ENCODE measurements around the gene ALDH6A1. TPM values are rescaled to one million over a fixed set of nuclear protein-coding genes. Genes with fewer than 3 reads are reported as not detected.

Gene ALDH6A1
- polyA plus RNA-seq, 3 donors: 2.5 to 15.1 (median 8.8) TPM

DNA sequence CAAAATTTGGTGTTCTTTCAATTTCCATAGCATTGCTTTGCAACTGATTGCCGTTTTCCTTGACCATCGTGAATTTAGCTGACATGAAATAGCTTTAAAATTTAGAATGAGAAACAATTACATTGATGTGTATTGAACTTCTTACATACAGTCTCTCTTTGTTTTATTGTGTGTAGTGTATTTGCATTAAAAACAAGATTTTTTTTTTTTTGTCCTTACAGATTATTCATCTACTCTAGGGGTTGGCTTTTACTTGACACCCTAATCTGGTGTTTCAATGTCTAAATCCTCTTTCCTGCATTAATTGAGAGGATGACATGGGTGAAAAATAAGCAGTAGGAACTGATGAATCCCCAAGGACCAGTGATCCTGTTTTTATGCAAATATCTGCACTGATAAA is 21.1 kb upstream of the ALDH6A1 start:
- TF ChIP-seq, protein P1, sequence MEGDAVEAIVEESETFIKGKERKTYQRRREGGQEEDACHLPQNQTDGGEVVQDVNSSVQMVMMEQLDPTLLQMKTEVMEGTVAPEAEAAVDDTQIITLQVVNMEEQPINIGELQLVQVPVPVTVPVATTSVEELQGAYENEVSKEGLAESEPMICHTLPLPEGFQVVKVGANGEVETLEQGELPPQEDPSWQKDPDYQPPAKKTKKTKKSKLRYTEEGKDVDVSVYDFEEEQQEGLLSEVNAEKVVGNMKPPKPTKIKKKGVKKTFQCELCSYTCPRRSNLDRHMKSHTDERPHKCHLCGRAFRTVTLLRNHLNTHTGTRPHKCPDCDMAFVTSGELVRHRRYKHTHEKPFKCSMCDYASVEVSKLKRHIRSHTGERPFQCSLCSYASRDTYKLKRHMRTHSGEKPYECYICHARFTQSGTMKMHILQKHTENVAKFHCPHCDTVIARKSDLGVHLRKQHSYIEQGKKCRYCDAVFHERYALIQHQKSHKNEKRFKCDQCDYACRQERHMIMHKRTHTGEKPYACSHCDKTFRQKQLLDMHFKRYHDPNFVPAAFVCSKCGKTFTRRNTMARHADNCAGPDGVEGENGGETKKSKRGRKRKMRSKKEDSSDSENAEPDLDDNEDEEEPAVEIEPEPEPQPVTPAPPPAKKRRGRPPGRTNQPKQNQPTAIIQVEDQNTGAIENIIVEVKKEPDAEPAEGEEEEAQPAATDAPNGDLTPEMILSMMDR (IDR thresholded peaks at IDR 0.05): no peak
- no peak overlapping the region for H2AFZ ChIP-seq (ENCODE audit: insufficient read depth, low read depth, low read length, poor library complexity, severe bottlenecking)
- H3K9me3 Mint-ChIP-seq: no peaks in the 10 kb centered on the region
- H3K4me1 ChIP-seq (ENCODE audit: control insufficient read depth in 1 of 2, insufficient read depth in 2 of 2, low read length in 2 of 2): no peaks in the 10 kb centered on the region
- H3K4me3 ChIP-seq (replicated peaks in 1 of 3; ENCODE audit: low read depth in 2 of 3, low read length in 3 of 3): no peak overlapping the region
- no peak overlapping the region for H3K27ac Mint-ChIP-seq
- H3K9me3 ChIP-seq (replicated peaks in 1 of 2; ENCODE audit: control insufficient read depth in 1 of 2, insufficient read depth in 1 of 2, low read length in 2 of 2): no peaks in the 10 kb centered on the region
- DNase-seq: no peak
- H3K9ac ChIP-seq (ENCODE audit: insufficient read depth, low read length, poor library complexity, severe bottlenecking): no peak overlapping the region
- WGBS (ENCODE audit: insufficient coverage): no CpG with 5 or more reads among the region's 2 CpGs
- H3K36me3 Mint-ChIP-seq: peaks cover 48 to 70% of the 10 kb centered on the region in 2 donors
- no peak overlapping the region for H3K4me3 Mint-ChIP-seq
- H3K36me3 ChIP-seq (replicated peaks in 1 of 2; ENCODE audit: control insufficient read depth in 1 of 2, insufficient read depth in 2 of 2, low read length in 2 of 2): peaks cover 33 to 81% of the 10 kb centered on the region in 2 donors
- no peaks in the 10 kb centered on the region for H3K27me3 ChIP-seq (ENCODE audit: control insufficient read depth in 2 of 2, insufficient read depth in 2 of 2, low read length in 2 of 2)
- intact Hi-C loops (cut with micrococcal nuclease): no loop called here
- H3K79me2 ChIP-seq (ENCODE audit: insufficient read depth, low read length): no peaks in the 10 kb centered on the region
- no peak overlapping the region for H3K27ac ChIP-seq (ENCODE audit: low read depth in 1 of 2, low read length in 2 of 2)
- no peaks in the 10 kb centered on the region for H4K20me1 ChIP-seq (ENCODE audit: insufficient read depth, low read length)
- no peak overlapping the region for H3K4me2 ChIP-seq (replicated peaks; ENCODE audit: extremely low read depth, low read length, poor library complexity, severe bottlenecking)
- no peaks in the 10 kb centered on the region for H3K4me1 Mint-ChIP-seq
- no peaks in the 10 kb centered on the region for H3K27me3 Mint-ChIP-seq (ENCODE audit: low read depth in 3 of 3)

DNA sequence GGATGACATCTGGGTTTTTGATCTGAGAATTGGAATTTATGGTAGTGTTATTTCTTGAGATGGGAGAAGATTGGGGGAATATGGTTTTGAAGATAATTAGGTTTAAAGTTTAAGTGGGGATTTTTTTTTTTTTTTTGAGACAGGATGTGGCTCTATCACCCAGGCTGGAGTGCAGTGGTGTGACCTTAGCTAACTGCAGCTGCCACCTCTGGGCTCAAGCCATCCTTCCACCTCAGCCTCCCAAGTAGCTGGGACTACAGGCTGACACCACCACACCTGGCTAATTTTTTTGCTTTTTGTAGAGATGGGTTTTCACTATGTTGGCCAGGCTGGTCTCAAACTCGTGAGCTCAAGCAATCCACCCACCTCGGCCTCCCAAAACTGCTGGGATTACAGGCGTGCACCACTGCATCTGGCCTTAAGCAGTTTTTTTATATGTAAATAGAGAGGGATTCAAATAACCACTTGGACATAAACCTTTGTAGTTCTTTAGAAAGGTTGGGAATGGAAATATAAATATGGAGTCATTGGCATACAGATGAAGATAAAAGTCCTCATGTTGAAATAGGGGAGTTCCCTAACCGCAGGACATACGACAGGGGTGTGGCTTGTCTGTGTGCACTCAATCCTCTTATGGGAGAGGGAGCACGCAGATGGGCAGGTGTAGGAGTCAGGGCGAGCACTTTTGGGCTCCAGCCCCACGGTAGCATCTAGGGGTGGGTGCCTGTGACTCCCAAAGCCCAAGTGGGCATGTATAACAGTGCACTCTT is 5.2 kb upstream of the ALDH6A1 start:
- no peak overlapping the region for H3K4me3 Mint-ChIP-seq
- Histone ChIP-seq H3K36me3 (replicated peaks in 1 of 2; ENCODE audit: control insufficient read depth in 1 of 2, insufficient read depth in 2 of 2, low read length in 2 of 2) (peaks cover 5 to 28% of the 10 kb centered on the region in 2 donors), H2AFZ (ENCODE audit: insufficient read depth, low read depth, low read length, poor library complexity, severe bottlenecking) (no peak overlapping the region), H3K79me2 (ENCODE audit: insufficient read depth, low read length) (peaks cover 47% of the 10 kb centered on the region), H3K27ac (ENCODE audit: low read depth in 1 of 2, low read length in 2 of 2) (no peak overlapping the region), H3K9me3 (replicated peaks in 1 of 2; ENCODE audit: control insufficient read depth in 1 of 2, insufficient read depth in 1 of 2, low read length in 2 of 2) (no peaks in the 10 kb centered on the region), H3K4me3 (replicated peaks in 1 of 3; ENCODE audit: low read depth in 2 of 3, low read length in 3 of 3) (no peak overlapping the region), H3K4me1 (ENCODE audit: control insufficient read depth in 1 of 2, insufficient read depth in 2 of 2, low read length in 2 of 2) (peaks cover 16 to 22% of the 10 kb centered on the region in 2 donors), H3K9ac (ENCODE audit: insufficient read depth, low read length, poor library complexity, severe bottlenecking) (no peak overlapping the region), H3K27me3 (ENCODE audit: control insufficient read depth in 2 of 2, insufficient read depth in 2 of 2, low read length in 2 of 2) (no peaks in the 10 kb centered on the region), H3K4me2 (replicated peaks; ENCODE audit: extremely low read depth, low read length, poor library complexity, severe bottlenecking) (no peak overlapping the region), H4K20me1 (ENCODE audit: insufficient read depth, low read length) (no peaks in the 10 kb centered on the region)
- H3K4me1 Mint-ChIP-seq: peaks cover 24% of the 10 kb centered on the region
- DNase-seq: peak; percentile 14 to 53 (median 15)
- peaks cover 10 to 29% of the 10 kb centered on the region in 2 donors for H3K36me3 Mint-ChIP-seq
- peaks cover 0 to 2% (median 0%) of the 10 kb centered on the region in 3 donors for H3K27me3 Mint-ChIP-seq (ENCODE audit: low read depth in 3 of 3)
- intact Hi-C loops (cut with micrococcal nuclease): loop anchor here (5.0 kb wide), 1 partner anchor 403 kb away; the partner anchor contains the start of genes ISCA2 (in 2 of the 2) and NPC2 (in 2 of the 2)
- H3K9me3 Mint-ChIP-seq: no peaks in the 10 kb centered on the region
- WGBS (ENCODE audit: insufficient coverage): 51% methylated on average over 3 of the region's 8 CpGs
- H3K27ac Mint-ChIP-seq: peak overlapping the region in 3 of 7 donors; percentile 45 to 56 (median 50)
- TF ChIP-seq, protein P1 (IDR thresholded peaks at IDR 0.05): no peak

All from CD14-positive monocyte (primary cell).